AG04449 (cell line): ENCODE measurements around the gene GPR52.

Experiments used
- CTCF ChIA-PET: fragments of 350-600 bp; formaldehyde crosslinking; extraction: SDS; loops from one replicate; lab custom pipeline; 2021; ENCODE audit warnings: antibody characterized with exemption; lab: Yijun Ruan, JAX
- POLR2A ChIA-PET: fragments of 400-600, 350-600 bp; formaldehyde crosslinking; extraction: SDS; loops from one replicate; lab custom pipeline; 2020; ENCODE audit warnings: antibody characterized with exemption, inconsistent platforms; lab: Yijun Ruan, JAX
- DNase-seq: peaks from one replicate; pipeline ENCODE4 v3.0.0-alpha.2; 2010; ENCODE audit warnings: low read depth, low spot score
- H3K4me3 ChIP-seq: 2 replicates; pipeline ENCODE4 v1.5.1; 2011; ENCODE audit warnings: low read depth, mild to moderate bottlenecking, control low read depth, low read length
- TF ChIP-seq, protein P1 (sequence below): IDR thresholded peaks from one replicate; pipeline ENCODE4 v1.5.1; 2011; ENCODE audit warnings: mild to moderate bottlenecking, moderate library complexity, low read length, control low read depth, inconsistent platforms; ENCODE audit not compliant: insufficient read depth; ENCODE audit errors: missing control alignments

The GPR52 gene

DNA sequence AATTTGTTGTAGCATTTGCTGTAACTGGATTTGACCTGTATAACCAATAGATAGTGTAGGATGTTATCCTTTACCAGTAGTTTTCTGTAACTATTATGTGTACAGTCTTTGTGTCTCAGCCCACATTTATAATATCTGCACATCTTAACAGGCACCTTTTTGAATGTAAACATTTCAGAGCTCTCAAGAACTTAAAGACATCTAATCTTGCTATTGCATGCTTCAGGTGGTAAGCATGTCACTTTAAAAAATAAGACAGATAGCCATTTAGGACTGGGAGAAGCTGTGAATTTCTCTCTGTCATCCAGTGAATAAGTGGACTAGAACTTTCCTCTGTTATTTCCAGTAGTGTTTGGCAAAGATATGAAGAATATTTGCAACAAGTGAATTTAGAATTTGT, 22.6 kb upstream of the GPR52 start:
- no peak for DNase-seq
- POLR2A ChIA-PET = no interaction called here
- H3K4me3 ChIP-seq = no peak overlapping the region
- TF ChIP-seq, protein P1, sequence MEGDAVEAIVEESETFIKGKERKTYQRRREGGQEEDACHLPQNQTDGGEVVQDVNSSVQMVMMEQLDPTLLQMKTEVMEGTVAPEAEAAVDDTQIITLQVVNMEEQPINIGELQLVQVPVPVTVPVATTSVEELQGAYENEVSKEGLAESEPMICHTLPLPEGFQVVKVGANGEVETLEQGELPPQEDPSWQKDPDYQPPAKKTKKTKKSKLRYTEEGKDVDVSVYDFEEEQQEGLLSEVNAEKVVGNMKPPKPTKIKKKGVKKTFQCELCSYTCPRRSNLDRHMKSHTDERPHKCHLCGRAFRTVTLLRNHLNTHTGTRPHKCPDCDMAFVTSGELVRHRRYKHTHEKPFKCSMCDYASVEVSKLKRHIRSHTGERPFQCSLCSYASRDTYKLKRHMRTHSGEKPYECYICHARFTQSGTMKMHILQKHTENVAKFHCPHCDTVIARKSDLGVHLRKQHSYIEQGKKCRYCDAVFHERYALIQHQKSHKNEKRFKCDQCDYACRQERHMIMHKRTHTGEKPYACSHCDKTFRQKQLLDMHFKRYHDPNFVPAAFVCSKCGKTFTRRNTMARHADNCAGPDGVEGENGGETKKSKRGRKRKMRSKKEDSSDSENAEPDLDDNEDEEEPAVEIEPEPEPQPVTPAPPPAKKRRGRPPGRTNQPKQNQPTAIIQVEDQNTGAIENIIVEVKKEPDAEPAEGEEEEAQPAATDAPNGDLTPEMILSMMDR = no peak
- CTCF ChIA-PET = no interaction called here

DNA sequence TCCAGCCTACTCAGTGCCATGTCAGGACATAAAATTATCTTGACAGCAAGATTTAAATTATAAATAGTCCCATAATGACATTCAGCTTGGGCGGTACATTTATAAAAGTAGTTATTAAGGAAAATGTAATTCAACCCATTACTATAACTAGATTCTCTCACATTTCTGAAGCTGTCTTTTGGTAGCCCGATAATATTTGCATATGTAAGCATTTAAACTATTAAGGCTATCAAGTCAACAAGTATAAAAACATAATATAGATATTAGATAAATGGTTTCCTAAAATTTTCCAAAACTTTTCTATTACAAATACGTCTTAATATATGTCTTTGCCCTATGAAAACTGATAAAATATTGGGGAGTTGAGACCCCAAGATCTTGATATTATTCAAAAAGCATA, 21.6 kb upstream of the GPR52 start:
- H3K4me3 ChIP-seq = no peak overlapping the region
- TF ChIP-seq, protein P1 = no peak
- ChIA-PET CTCF (interaction anchor here (0.7 kb wide), 1 partner anchor 164 kb away, joined by 3 read pairs; no protein-coding TSS in a partner anchor), POLR2A (no interaction called here)
- DNase-seq = no peak

DNA sequence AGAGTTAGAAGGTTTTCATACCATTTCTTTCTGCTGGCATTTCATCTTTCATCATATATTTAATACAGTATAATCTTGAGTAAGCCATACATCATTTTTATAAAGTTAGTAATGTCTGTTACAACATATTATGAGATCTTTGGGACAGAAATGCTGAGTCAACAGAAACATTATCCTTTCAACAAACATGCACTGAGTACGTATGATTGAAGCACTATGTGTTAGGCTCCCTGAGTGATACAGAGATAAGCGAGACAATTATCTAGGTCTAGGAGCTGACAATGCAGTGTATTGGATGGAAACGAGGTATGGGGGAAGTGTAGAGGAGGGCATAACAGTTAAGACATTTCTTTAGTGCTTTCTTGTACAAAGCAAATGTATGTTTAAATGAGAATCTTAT, 19.7 kb upstream of the GPR52 start:
- DNase-seq = no peak
- CTCF ChIA-PET = no interaction called here
- POLR2A ChIA-PET = no interaction called here
- TF ChIP-seq, protein P1 = no peak
- H3K4me3 ChIP-seq = no peak overlapping the region

DNA sequence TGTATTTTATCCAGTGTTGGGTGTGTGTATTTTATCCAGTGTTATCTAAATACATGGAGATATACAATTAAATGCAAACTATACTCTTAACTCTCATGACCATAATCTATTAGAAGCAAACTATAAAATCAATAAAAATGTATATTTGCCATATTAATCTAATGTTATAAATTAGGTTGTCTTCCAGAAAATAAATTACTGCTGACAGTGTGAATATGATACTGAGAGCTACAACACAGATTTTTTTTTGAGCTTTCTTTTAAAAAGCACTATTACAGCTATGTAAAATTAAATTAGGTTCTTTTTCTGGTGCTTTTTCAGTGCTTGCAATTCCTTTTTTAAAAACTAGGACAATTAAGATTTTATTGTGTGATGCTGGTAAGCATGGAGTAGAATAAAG, 19.0 kb upstream of the GPR52 start:
- ChIA-PET POLR2A (no interaction called here), CTCF (interaction anchor here (0.9 kb wide), 1 partner anchor 18 kb away, joined by 3 read pairs; no protein-coding TSS in a partner anchor)
- TF ChIP-seq, protein P1 = no peak
- H3K4me3 ChIP-seq = no peak overlapping the region
- no peak for DNase-seq

DNA sequence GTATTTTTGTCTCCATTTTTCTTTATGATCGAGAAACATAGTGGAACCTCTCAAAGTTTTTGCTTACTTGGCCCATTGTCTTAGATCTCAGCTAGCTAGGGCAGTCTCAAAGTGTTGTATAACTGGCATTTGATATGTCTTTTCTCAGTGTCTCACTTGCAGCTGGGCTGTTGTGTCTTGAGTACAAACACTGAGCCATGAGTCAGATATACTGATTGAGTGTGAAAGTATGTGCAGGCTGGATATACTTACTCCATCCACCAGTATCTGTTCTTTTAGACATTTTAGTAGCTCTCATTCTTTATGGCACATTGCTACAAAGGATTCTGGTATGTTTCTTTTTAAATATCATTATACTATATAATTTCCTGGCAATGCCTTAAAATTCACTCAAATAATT, 14.3 kb upstream of the GPR52 start:
- POLR2A ChIA-PET = no interaction called here
- no peak overlapping the region for H3K4me3 ChIP-seq
- CTCF ChIA-PET = no interaction called here
- TF ChIP-seq, protein P1 = no peak
- peak; percentile 54 for DNase-seq

DNA sequence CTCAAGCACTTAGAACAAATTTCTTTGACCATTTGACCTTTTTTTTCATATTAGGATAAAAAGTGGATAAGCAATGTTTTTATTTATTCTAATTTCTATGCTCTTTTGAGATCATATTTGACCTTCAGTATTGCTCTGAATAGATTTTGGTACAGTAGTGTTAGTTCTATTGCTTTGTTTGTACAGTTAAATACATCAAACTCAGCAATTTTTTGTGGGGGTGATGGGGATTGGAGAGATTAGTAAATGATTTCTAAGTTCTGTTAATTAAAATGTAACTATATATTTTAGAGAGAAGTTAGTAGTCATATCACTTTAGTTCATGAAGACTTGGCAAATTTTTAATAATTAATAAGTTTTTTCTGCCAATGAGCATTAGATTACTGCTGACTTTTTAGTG, 2.4 kb upstream of the GPR52 start:
- H3K4me3 ChIP-seq = no peak overlapping the region
- ChIA-PET CTCF (no interaction called here), POLR2A (no interaction called here)
- DNase-seq = no peak
- TF ChIP-seq, protein P1 = no peak
